Fibroblast of upper back skin (primary cell): ENCODE data around the gene FLACC1.

Experiments
- DNase-seq: peaks from one replicate; pipeline ENCODE4 v3.0.0-alpha.2; 2013

FLACC1 gene

GRCh38 chr2:201275069-201275468 is 82.1 kb downstream of the FLACC1 start:
- no peak for DNase-seq

DNA sequence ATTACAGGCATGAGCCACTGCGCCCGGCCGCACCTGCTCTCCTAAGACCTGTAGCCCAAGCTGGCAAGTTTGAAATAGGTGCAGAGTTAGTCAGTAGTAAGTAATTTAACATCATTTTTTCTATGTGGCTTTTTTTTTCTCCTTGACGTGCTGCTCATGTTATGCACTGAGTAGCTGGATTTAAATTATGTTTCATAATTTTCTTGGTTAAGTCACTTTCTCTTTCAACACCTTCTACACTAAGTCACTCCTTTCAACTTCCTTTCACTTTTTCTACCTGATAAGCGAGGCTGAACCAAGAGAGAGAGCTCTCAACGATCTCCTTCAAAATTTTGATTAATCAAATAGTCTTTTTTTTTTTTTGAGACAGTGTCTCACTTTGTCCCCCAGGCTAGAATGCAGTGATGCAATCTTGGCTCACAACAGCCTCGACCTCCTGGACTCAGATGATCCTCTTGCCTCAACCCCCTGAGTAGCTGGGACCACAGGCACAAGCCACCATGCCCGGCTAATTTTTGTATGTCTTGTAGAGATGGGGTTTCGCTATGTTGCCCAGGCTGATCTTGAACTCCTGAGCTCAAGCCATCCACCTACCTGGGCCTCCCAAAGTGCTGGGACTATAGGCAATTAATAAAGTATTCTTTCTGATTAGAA is 83.7 kb downstream of the FLACC1 start:
- DNase-seq, result no peak

DNA sequence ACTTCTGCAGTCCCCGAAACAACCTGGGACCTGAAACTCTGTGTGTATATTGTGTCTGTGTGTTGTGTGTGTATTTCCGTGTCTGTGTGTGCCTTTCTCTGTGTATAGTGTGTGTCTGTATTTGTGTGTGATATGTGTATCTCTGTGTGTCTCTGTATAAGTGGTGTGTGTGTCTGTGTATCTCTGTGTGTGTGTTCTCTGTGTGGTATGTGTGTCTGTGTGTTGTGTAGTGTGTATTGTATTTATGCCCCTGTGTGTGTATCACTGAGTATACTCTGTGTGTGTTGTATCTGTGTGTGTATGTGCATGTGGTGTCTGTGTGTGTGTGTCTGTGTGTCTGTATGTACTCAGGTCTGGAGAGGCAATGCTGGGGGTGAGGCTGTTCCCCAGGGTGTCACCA is 85.2 kb downstream of the FLACC1 start:
- no peak for DNase-seq

DNA sequence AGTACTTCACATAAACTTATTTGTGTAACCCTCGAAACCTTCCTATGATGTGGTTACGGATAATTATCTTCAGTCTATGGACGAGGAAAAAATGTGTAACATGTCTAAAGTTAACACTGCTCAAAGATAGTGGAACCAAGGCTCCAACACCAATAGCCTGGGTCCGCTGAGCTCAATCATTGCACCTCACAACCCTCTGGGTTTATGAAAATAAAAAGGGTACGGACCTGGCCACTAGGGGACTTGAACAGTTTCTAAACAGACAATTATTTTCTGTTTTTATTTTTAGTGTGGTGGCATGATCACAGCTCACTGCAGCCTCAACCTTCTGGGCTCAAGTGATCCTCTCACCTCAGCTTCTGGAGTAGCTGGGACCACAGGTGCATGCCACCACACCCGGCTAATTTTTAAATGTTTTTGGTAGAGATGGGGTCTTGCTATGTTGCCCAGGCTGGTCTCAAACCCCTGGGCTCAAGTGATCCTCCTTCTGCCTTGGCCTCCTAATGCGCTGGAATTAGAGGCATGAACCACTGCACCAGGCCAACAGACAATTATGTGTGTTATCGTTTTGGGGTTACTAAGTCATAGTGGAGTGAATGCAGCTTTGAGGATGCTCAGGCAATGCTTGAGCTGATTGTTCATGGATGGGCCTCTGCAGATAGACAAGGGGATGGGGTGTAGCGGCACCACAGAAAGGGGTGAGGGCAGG is 86.7 kb downstream of the FLACC1 start:
- DNase-seq, result no peak

DNA sequence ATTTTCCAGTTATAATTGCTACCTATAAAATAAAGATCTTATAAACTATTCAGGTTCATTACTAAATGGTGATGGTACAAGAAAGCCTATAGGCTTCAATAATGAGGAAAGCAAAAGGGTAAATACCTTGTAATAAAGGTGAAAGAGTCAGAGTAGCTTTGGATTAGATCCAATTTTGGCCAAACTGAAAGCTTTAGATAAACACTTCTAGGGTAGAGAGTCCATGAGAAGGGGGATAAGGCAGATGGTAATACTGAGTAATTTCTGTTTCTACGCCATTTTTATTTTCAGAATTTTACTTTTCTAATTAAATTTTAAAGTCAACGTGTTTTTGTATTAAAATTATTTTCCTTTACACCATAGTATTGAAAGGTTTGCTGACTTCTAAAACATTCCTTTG is 87.4 kb downstream of the FLACC1 start:
- DNase-seq, result no peak

DNA sequence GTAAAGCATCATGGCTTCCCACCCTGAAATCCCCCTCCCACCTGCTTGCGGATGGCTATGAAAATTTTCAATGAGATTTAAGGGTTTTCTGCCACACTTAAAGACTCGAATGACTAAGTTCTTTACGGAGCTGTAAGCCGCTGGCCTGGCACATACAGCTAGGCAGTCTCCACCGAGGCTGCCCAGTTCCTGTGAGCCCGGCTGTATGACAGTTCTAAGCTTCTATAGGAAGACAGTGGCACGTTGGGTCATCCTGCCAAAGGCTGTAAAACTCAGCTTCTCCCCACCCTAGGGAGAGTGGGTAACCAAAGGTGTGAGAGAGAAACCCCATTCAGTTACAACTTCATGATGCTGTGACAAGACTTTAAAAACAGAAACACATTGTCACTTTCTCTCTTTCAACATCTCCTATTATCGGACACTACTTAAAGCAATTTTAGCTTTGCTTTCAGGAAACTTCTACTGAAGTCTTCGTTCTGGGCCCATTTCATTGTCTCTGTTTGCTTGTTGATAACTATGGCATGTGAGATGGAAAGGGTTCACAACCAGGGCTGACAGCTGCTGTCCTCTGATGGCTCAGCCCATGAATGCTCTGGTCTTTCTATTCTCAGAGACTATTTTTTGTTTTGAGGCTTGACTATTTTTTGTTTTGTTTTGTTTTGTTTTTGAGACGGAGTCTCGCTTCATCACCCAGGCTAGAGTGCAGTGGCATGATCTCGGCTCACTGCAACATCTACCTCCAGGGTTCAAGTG is 89.7 kb downstream of the FLACC1 start:
- DNase-seq, result no peak

DNA sequence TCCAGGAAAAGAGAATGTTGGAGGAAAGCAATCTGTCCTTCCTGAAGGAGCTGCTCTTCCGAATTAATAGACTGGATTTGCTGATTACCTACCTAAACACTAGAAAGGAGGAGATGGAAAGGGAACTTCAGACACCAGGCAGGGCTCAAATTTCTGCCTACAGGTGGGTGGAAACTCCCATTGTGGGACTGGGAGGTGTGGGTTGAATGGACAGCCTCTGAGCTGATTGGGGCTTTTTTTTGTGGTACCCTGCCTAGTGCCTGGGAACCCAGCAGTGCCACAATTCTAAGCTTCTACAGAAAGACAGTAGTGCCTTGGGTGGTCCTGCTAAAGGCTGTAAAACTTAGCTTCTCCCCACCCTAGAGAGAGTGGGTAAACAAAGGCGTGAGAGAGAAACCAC is 90.5 kb downstream of the FLACC1 start:
- DNase-seq, result no peak

GRCh38 chr2:201264472-201265173 is 92.5 kb downstream of the FLACC1 start:
- DNase-seq, result peak; percentile 29

- no peak for DNase-seq
These were observed 93.4 kb downstream of the FLACC1 start for GRCh38 chr2:201263779-201264178.

GRCh38 chr2:201262718-201263117 is 94.4 kb downstream of the FLACC1 start:
- DNase-seq, result no peak

DNA sequence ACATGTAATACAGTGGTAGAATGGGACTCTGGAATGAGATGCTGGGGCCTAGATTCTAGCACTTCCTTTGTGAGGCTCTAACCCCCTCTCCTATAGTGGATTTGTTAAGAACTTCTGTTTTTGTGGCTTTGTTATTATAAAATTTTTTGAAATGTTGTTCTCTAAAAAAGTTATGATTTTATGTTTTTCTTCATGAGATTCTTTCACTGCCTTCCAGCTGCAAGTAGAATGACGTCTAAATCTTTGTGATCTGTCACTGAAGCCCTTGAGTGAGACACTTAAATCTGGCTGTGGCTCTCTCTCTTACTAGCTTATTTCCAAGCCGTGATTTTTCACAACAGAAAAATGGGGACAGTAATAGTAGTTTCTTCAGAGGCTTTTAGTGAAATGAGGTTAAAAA is 95.2 kb downstream of the FLACC1 start:
- no peak for DNase-seq

DNA sequence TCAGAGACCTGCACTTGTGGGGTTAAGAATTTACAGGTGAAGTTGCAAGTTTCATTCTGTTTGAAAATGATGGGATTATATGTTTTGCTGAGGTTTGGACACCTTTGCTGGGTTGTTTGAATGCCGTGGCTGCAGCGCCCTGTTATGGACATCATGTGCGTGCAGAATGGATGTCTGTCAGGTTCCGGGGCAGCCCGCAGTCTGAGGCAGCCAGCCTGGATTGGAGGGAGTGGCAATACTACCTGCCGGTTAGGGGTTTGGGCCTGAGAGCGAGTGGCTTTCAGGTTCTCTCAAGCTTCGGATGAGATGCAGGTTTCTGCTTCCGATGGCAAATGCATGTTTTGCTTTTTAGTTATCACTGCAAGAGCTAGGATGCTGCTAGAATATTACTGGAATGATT is 95.7 kb downstream of the FLACC1 start:
- no peak for DNase-seq

GRCh38 chr2:201260302-201260800 is 96.8 kb downstream of the FLACC1 start, which contains the start of gene CASP8:
Gene CASP8, plus strand, starts transcription at chr2:201260536. Its CDS starts 5,951 bp downstream, at chr2:201266487.
- DNase-seq, result peak; percentile 41

GRCh38 chr2:201258666-201259615 is 98.2 kb downstream of the FLACC1 start:
- DNase-seq, result no peak

GRCh38 chr2:201257956-201258665 is 99.0 kb downstream of the FLACC1 start:
- peak; percentile 76 for DNase-seq

DNA sequence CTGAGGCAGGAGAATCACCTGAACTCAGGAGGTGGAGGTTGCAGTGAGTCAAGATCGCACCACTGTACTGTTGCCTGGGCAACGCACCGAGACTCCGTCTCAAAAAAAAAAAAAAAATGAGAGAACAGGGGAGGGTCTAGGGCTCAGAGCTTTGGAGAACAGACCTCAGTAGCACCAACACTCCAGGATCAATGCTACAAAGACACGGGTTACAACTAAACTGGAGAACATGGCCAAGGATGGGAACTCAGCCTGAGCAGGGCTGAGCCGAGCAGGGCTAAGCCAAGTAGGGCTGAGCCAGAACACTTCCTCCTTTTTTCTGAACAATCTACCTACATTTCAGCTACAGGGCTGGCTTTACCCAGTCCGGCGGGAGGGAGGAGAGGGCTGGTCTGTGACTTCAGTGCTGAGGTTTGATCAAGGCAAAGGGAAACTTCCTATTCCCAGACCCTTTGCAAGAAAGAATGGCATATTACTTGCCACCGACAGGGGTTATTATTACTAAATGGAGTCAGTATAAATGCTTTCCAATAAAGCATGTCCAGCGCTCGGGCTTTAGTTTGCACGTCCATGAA is 99.7 kb downstream of the FLACC1 start:
- DNase-seq, result no peak

DNA sequence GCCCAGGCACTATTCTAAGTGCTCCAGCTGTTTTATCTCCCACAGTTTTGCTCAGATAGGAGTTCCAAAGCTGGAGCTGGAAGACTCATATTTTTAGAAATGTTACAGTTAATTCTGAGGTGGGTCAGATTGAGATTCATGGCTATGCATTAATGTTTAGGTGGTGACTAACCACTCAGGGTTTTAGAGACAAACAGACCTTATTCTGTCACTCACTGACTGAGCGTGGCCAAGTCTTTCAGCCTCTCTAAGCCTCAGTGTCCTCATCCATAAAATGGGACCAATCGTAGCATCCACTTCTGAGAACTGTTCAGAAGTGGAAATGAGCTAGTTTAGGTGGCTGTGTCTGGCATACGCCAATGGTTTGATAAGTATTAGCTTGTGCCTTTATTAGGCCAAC is 101.1 kb downstream of the FLACC1 start:
- DNase-seq, result peak; percentile 59

GRCh38 chr2:201255408-201256033 is 101.6 kb downstream of the FLACC1 start:
- DNase-seq, result peak; percentile 50

GRCh38 chr2:201254081-201254730 is 102.9 kb downstream of the FLACC1 start:
- peak; percentile 62 for DNase-seq

- no peak for DNase-seq
These were observed 106.4 kb downstream of the FLACC1 start for GRCh38 chr2:201250741-201251140.
